PC-3 (cell line): ENCODE measurements around the gene S100A3. TPM values are rescaled to one million over a fixed set of nuclear protein-coding genes. Genes with fewer than 3 reads are reported as not detected.

ENCODE experiments used
- ATAC-seq: fragments of 200-7000 bp; cut with Tn5 transposase; 2 replicates; pipeline ENCODE4 v1.9.1; 2020; ENCODE audit warnings: mild to moderate bottlenecking, moderate library complexity
- BruUV-seq: library from RNA; stranded (reverse); fragments of 400-500 nt; replicated peaks from 2 replicates; lab custom pipeline; 2021; lab: Mats Ljungman, UMichigan
- CTCF ChIA-PET: fragments of 300-600 bp; sonication (Branson Sonifier 250); formaldehyde crosslinking; loops from one replicate; lab custom pipeline; 2022; ENCODE audit warnings: antibody characterized with exemption; lab: Charles Lee
- POLR2A ChIA-PET: fragments of 300-600 bp; sonication (Branson Sonifier 250); formaldehyde crosslinking; loops from one replicate; lab custom pipeline; 2022; ENCODE audit warnings: antibody characterized with exemption; ENCODE audit not compliant: unreplicated experiment; lab: Charles Lee
- DNase-seq: peaks from one replicate; pipeline ENCODE4 v3.0.0-alpha.2; 2015
- H2AFZ ChIP-seq: fragments of 300-600 bp; sonication (generic); 2 replicates; pipeline ENCODE4 v1.6.0; 2016; ENCODE audit warnings: antibody characterized with exemption, low read length
- H3F3A ChIP-seq: fragments of 300-600 bp; sonication (generic); one replicate; pipeline ENCODE4 v1.6.0; 2017; ENCODE audit warnings: antibody characterized with exemption, low read length, control low read depth, mild to moderate bottlenecking; ENCODE audit not compliant: unreplicated experiment
- H3K27ac ChIP-seq: fragments of 300-600 bp; sonication (generic); 2 replicates; pipeline ENCODE4 v1.5.1; 2016; ENCODE audit warnings: mild to moderate bottlenecking, low read length
- H3K27me3 ChIP-seq: fragments of 300-600 bp; sonication (generic); 2 replicates; pipeline ENCODE4 v1.6.1; 2016; ENCODE audit warnings: low read length, mixed read lengths
- H3K36me3 ChIP-seq: fragments of 300-600 bp; sonication (generic); 2 replicates; pipeline ENCODE4 v1.6.1; 2016; ENCODE audit warnings: low read depth, mixed run types, low read length, mixed read lengths
- H3K4me1 ChIP-seq: fragments of 300-600 bp; sonication (generic); 2 replicates; pipeline ENCODE4 v1.5.1; 2016; ENCODE audit warnings: low read length; ENCODE audit not compliant: insufficient read depth
- H3K4me2 ChIP-seq: fragments of 300-600 bp; sonication (generic); 2 replicates; pipeline ENCODE4 v1.6.0; 2016; ENCODE audit warnings: low read length
- H3K4me3 ChIP-seq: fragments of 300-600 bp; sonication (generic); 2 replicates; pipeline ENCODE4 v1.5.1; 2016; ENCODE audit warnings: mild to moderate bottlenecking, low read length, mixed read lengths
- H3K79me2 ChIP-seq: fragments of 300-600 bp; sonication (generic); 2 replicates; pipeline ENCODE4 v1.6.1; 2017; ENCODE audit warnings: low read length, mixed read lengths
- H3K9ac ChIP-seq: fragments of 300-600 bp; sonication (generic); 2 replicates; pipeline ENCODE4 v1.6.0; 2016; ENCODE audit warnings: mild to moderate bottlenecking, low read length
- H3K9me2 ChIP-seq: fragments of 300-600 bp; sonication (generic); replicated peaks from 2 replicates; pipeline ENCODE4 v1.6.1; 2016; ENCODE audit warnings: mixed run types, low read length, mixed read lengths
- H3K9me3 ChIP-seq: fragments of 300-600 bp; sonication (generic); 2 replicates; pipeline ENCODE4 v1.6.1; 2016; ENCODE audit warnings: low read length, mixed read lengths
- H4K20me1 ChIP-seq: fragments of 300-600 bp; sonication (generic); 2 replicates; pipeline ENCODE4 v1.6.1; 2016; ENCODE audit warnings: low read length, mixed read lengths
- CTCF ChIP-seq: fragments of 300-600 bp; sonication (generic); conservative IDR thresholded peaks from 2 replicates; pipeline ENCODE4 v1.5.1; 2017; ENCODE audit warnings: antibody characterized with exemption, low read depth, mild to moderate bottlenecking, low read length
- EZH2 ChIP-seq: fragments of 300-600 bp; sonication (generic); IDR thresholded peaks from one replicate; pipeline ENCODE4 v1.6.1; 2017; ENCODE audit warnings: antibody characterized with exemption, mild to moderate bottlenecking, low read length; ENCODE audit not compliant: unreplicated experiment
- EZH2phosphoT487 ChIP-seq: fragments of 300-600 bp; sonication (generic); IDR thresholded peaks from 2 replicates; pipeline ENCODE4 v1.6.1; 2018; ENCODE audit warnings: mild to moderate bottlenecking, antibody characterized with exemption, low read length, borderline replicate concordance
- intact Hi-C: fragments of 100-400 bp; cut with micrococcal nuclease; formaldehyde crosslinking; loops from 2 replicates; pipeline ENCODE4 v1.9.0; 2023
- total RNA-seq: library from RNA; depleted of rRNA; stranded (reverse); fragments of >200 nt; gene quantifications from 2 replicates; pipeline ENCODE4 v1.2.3, GENCODE V29; 2014

The S100A3 gene
- total RNA-seq, 1 experiment from 2014 or later: 4.6 TPM

GRCh38 chr1:153568367-153569099, 19.5 kb upstream of the S100A3 start:
- no peaks in the 10 kb centered on the region for H3K9me3 ChIP-seq
- POLR2A ChIA-PET: interaction anchor here (0.6 to 1.8 kb wide), 9 partner anchors 28 to 215 kb away, joined by 3 to 47 read pairs (median 8); partner anchors contain the start of genes CHTOP, S100A16, S100A5 and S100A6
- H3K4me2 ChIP-seq: peak overlapping the region; percentile 73
- peak overlapping the region; percentile 37 for H3K4me3 ChIP-seq
- H3K27ac ChIP-seq: peak overlapping the region; percentile 100
- H3F3A ChIP-seq: peaks cover 8% of the 10 kb centered on the region
- CTCF ChIA-PET: interaction anchor here (0.6 to 1.7 kb wide), 10 partner anchors 23 to 190 kb away, joined by 3 to 24 read pairs (median 4); partner anchors contain the start of genes S100A13, S100A16, S100A4 and S100A5
- peak overlapping the region; percentile 94 for H3K9ac ChIP-seq
- H3K79me2 ChIP-seq: peaks cover 24% of the 10 kb centered on the region
- H3K4me1 ChIP-seq: peaks cover 74% of the 10 kb centered on the region
- H3K27me3 ChIP-seq: no peaks in the 10 kb centered on the region
- H4K20me1 ChIP-seq: no peaks in the 10 kb centered on the region
- no peaks in the 10 kb centered on the region for H3K9me2 ChIP-seq
- H2AFZ ChIP-seq: peak overlapping the region; percentile 39; the same call in 1 of the 2 replicates
- no peaks in the 10 kb centered on the region for H3K36me3 ChIP-seq
- TF ChIP-seq CTCF (peak; percentile 99), EZH2 (no peak), EZH2phosphoT487 (no peak)
- BruUV-seq: no TSS peak
- DNase-seq (peak; percentile 99), ATAC-seq (peak; percentile 25)
- intact Hi-C loops: loop anchor here (1.0 kb wide), 3 partner anchors 35 to 216 kb away; no protein-coding TSS in a partner anchor

- H3K4me1 ChIP-seq: peaks cover 69% of the 10 kb centered on the region
- no peaks in the 10 kb centered on the region for H3K9me3 ChIP-seq
- peak overlapping the region; percentile 37 for H3K4me3 ChIP-seq
- H3K27ac ChIP-seq: peak overlapping the region; percentile 100
- H4K20me1 ChIP-seq: no peaks in the 10 kb centered on the region
- intact Hi-C loops: loop anchor here (1.0 kb wide), 3 partner anchors 34 to 215 kb away; no protein-coding TSS in a partner anchor
- no peaks in the 10 kb centered on the region for H3K27me3 ChIP-seq
- no peak for TF ChIP-seq EZH2
- no peak for TF ChIP-seq CTCF
- TF ChIP-seq EZH2phosphoT487: no peak
- peak overlapping the region; percentile 73 for H3K4me2 ChIP-seq
- H2AFZ ChIP-seq: peak overlapping the region; percentile 3; the same call in 1 of the 2 replicates
- ATAC-seq: peak; percentile 10
- H3F3A ChIP-seq: peaks cover 8% of the 10 kb centered on the region
- H3K36me3 ChIP-seq: no peaks in the 10 kb centered on the region
- H3K9me2 ChIP-seq: no peaks in the 10 kb centered on the region
- peaks cover 31% of the 10 kb centered on the region for H3K79me2 ChIP-seq
- BruUV-seq: TSS peak; percentile 71
- H3K9ac ChIP-seq: peak overlapping the region; percentile 94
- CTCF ChIA-PET: interaction anchor here (0.6 to 1.7 kb wide), 12 partner anchors 23 to 190 kb away, joined by 3 to 24 read pairs (median 4); partner anchors contain the start of genes S100A13, S100A16, S100A4 and S100A5
- POLR2A ChIA-PET: interaction anchor here (0.5 to 1.8 kb wide), 8 partner anchors 27 to 68 kb away, joined by 4 to 47 read pairs (median 7); partner anchors contain the start of genes CHTOP, S100A16, S100A5 and S100A6
- DNase-seq: peak; percentile 98
These were observed 18.7 kb upstream of the S100A3 start for GRCh38 chr1:153567621-153568366.
